ENCODE data around the gene PHF10. TPM values are rescaled to one million over a fixed set of nuclear protein-coding genes. Genes with fewer than 3 reads are reported as not detected.

PHF10 gene
- polyA plus RNA-seq, 1 of the 3 experiments (the other 2 are of a cell fraction) = 23.5 TPM

DNA sequence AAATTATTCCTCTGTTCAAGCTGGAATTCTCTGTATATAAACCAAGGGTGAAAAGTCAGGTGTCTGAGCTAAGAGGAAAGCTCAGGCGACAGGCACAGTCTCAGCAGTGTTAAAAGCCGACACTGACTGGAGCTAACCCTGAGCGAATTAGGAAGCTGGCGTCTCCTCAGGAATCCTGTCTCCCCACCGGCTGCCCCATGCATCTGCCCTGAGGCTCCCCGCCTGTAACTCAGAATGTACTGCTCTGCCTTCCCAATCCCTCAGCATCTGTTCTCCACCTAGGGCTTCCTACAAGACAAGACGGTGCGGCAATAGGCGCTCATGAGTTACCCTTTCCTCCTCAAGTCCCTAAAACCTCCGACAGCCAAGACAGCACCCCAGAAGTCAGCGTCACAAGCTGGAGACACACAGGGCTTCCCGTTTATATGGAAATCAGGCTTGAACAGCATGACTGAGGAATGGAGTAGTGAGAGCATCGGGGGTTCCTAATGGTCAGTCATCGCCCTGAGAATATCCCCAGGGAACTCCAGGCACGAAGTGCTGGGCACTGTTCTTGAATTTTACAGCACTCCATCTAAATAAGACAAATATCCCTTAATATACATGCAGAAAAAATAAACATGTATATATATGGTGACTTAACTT is 56.0 kb downstream of the PHF10 start:
- Histone ChIP-seq H3K27ac (ENCODE audit: low read depth in 2 of 2, low read length in 1 of 2) (no peak overlapping the region), H3K9me2 (no peaks in the 10 kb centered on the region), H3K9me3 (no peaks in the 10 kb centered on the region), H3K4me3 (ENCODE audit: low read depth in 2 of 2, low read length in 1 of 2) (no peak overlapping the region), H3K9ac (no peak overlapping the region), H3K4me1 (ENCODE audit: control insufficient read depth in 1 of 2, insufficient read depth in 2 of 2, low read depth in 1 of 2, low read length in 1 of 2) (no peaks in the 10 kb centered on the region; a peak in 1 of 4 replicates), H3K4me2 (no peak overlapping the region), H4K20me1 (ENCODE audit: insufficient read depth) (no peaks in the 10 kb centered on the region), H3K36me3 (replicated peaks in 1 of 2; ENCODE audit: control insufficient read depth in 1 of 2, insufficient read depth in 2 of 2, low read length in 1 of 2) (peaks cover 6 to 79% of the 10 kb centered on the region in 2 experiments), H2AFZ (ENCODE audit: low read depth) (no peak overlapping the region), H3F3A (replicated peaks; ENCODE audit: insufficient read depth) (no peaks in the 10 kb centered on the region), H3K79me2 (ENCODE audit: insufficient read depth) (no peaks in the 10 kb centered on the region), H3K27me3 (ENCODE audit: insufficient read depth) (no peaks in the 10 kb centered on the region)
- TF ChIP-seq USF1 (IDR thresholded peaks at IDR 0.05; ENCODE audit: borderline replicate concordance, low read depth) = no peak
- no peak for TF ChIP-seq YY1 (IDR thresholded peaks at IDR 0.05; ENCODE audit: low read depth)
- TF ChIP-seq, protein P1, sequence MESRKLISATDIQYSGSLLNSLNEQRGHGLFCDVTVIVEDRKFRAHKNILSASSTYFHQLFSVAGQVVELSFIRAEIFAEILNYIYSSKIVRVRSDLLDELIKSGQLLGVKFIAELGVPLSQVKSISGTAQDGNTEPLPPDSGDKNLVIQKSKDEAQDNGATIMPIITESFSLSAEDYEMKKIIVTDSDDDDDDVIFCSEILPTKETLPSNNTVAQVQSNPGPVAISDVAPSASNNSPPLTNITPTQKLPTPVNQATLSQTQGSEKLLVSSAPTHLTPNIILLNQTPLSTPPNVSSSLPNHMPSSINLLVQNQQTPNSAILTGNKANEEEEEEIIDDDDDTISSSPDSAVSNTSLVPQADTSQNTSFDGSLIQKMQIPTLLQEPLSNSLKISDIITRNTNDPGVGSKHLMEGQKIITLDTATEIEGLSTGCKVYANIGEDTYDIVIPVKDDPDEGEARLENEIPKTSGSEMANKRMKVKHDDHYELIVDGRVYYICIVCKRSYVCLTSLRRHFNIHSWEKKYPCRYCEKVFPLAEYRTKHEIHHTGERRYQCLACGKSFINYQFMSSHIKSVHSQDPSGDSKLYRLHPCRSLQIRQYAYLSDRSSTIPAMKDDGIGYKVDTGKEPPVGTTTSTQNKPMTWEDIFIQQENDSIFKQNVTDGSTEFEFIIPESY (IDR thresholded peaks at IDR 0.05; ENCODE audit: borderline replicate concordance, low read depth) = no peak
- no peak for TF ChIP-seq RFX5 (IDR thresholded peaks at IDR 0.05; ENCODE audit: low read length)
- TF ChIP-seq REST (IDR thresholded peaks at IDR 0.05; ENCODE audit: low read depth, low read length) = no peak
- CTCF ChIA-PET = no interaction called here
- POLR2A ChIA-PET = no interaction called here
- no peak for DNase-seq
- 94% methylated on average over 15 of the region's 15 CpGs for WGBS (ENCODE audit: low lambda C conversion rate)

DNA sequence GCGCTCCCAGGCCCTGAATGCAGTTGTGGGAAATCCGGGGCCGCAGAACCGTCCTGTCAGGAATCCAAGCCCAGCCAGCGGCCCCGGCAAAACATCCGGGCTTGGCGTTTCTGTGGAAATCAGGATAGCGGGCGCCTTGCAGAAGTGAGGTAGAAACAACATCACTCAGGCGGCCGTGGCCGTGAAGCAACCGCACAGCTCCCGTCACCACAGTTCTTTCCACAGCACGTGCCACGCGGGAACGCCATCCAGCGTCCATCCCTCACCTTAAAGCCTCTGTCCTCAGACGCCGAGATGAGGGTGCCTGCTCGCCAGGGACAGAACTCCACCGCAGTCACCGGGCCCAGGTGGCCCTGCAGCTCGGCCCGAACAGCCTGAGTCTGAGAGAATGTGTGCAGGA is 56.6 kb downstream of the PHF10 start:
- H3K4me1 ChIP-seq (ENCODE audit: control insufficient read depth in 1 of 2, insufficient read depth in 2 of 2, low read depth in 1 of 2, low read length in 1 of 2) = no peaks in the 10 kb centered on the region; a peak in 1 of 4 replicates
- DNase-seq = no peak
- no peaks in the 10 kb centered on the region for H3K79me2 ChIP-seq (ENCODE audit: insufficient read depth)
- no peaks in the 10 kb centered on the region for H3F3A ChIP-seq (replicated peaks; ENCODE audit: insufficient read depth)
- peaks cover 8 to 83% of the 10 kb centered on the region in 2 experiments for H3K36me3 ChIP-seq (replicated peaks in 1 of 2; ENCODE audit: control insufficient read depth in 1 of 2, insufficient read depth in 2 of 2, low read length in 1 of 2)
- H2AFZ ChIP-seq (ENCODE audit: low read depth) = no peak overlapping the region
- no peaks in the 10 kb centered on the region for H4K20me1 ChIP-seq (ENCODE audit: insufficient read depth)
- no peak overlapping the region for H3K9ac ChIP-seq
- TF ChIP-seq MXI1 (IDR thresholded peaks at IDR 0.05; ENCODE audit: low read depth, low read length) = no peak
- CTCF ChIA-PET = no interaction called here
- POLR2A ChIA-PET = no interaction called here
- no peaks in the 10 kb centered on the region for H3K9me2 ChIP-seq
- no peak overlapping the region for H3K4me2 ChIP-seq
- H3K4me3 ChIP-seq (ENCODE audit: low read depth in 2 of 2, low read length in 1 of 2) = no peak overlapping the region
- 97% methylated on average over 21 of the region's 27 CpGs for whole genome bisulfite sequencing (ENCODE audit: low lambda C conversion rate)
- H3K27me3 ChIP-seq (ENCODE audit: insufficient read depth) = no peaks in the 10 kb centered on the region
- no peak overlapping the region for H3K27ac ChIP-seq (ENCODE audit: low read depth in 2 of 2, low read length in 1 of 2)
- no peaks in the 10 kb centered on the region for H3K9me3 ChIP-seq

Data from SK-N-SH (cell line).